RPMI8226 (cell line): ENCODE measurements around the gene WDR86.

Experiments used
- DNase-seq: peaks from one replicate; pipeline ENCODE4 v3.0.0-alpha.2; 2015

WDR86 gene

DNA sequence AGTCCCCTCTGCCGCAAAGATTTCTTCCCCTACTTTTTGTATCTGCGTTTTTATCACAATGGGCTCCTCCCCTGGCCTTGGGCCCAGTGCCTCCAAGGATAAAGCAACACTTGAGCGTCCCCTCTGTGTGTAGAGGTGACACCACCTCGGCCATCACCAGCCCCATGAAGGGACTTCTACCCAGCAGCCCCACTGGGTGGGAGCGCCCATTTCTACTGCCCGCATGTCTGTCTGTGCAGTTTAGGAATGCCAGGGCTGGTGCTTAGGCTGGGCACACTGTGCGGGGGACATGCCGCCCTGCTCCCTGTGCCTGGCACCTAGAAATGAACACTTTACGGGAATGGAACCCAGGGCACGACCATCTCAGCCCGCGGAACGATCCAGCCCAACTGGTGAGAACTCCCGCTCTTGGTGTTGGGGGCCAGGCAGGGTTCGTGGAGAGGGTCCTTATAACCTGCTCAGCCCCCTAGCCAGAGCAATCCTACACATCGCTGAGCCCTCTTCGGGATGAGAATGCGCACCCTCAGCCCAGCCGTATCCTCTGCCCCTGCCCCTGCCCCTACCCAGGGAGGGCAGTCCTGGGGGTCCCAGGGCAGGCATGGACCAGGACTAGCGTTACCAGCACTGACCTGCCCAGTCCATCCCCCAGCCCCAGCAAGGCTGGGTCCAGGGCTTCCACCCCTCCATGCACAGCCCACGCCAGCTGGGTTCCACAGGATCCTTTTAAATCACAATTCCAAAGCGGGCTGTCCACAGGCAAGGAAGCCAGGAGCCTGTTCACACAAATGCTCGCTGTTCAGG is 17.3 kb upstream of the WDR86 start:
- DNase-seq = no peak

- DNase-seq = no peak
Measured at GRCh38 chr7:151426441-151426903, 16.6 kb upstream of the WDR86 start.

- DNase-seq = no peak
Measured at GRCh38 chr7:151425670-151426440, 16.0 kb upstream of the WDR86 start.

- DNase-seq = no peak
Measured at GRCh38 chr7:151424799-151425198, 15.0 kb upstream of the WDR86 start.

DNA sequence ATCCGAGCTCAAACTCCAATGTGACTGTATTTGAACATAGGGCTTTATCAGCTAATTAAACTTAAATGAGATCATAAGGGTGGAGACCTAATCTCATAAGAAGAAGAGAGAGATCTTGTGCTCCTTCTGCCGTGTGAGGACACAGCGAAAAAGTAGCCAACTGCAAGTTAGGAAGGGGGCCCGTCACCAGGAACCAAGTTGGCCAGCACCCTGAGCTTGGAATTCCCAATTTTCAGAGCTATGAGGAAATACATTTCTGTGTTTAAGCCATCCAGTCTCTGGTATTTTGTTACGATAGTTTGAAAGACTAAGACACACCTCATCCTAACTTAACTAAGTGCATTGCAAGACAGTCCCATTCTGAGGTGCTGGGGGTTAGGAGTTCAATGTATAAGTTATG is 14.1 kb upstream of the WDR86 start:
- no peak for DNase-seq

GRCh38 chr7:151423226-151423625 is 13.4 kb upstream of the WDR86 start:
- no peak for DNase-seq

GRCh38 chr7:151422212-151422611 is 12.4 kb upstream of the WDR86 start:
- no peak for DNase-seq

- no peak for DNase-seq
Measured at GRCh38 chr7:151420144-151420543, 10.3 kb upstream of the WDR86 start.

DNA sequence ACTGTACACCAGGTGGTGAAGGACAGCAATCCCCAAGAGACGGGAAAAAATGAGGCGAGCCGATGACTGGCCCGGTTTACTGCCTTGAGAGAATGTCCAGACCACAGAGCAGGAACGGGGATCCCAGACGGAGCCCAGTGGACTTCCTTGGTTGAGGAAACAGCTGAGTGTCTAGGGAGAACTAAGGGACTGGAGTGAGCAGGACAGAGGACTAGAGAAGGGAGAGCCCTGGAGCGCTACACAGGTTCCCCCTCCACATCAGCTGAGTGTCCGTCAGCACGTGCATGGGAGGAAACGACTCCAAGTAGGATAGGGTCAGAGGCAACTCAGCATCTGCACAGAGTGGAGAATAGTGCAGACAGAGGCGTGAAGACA is 7.1 kb upstream of the WDR86 start:
- no peak for DNase-seq

DNA sequence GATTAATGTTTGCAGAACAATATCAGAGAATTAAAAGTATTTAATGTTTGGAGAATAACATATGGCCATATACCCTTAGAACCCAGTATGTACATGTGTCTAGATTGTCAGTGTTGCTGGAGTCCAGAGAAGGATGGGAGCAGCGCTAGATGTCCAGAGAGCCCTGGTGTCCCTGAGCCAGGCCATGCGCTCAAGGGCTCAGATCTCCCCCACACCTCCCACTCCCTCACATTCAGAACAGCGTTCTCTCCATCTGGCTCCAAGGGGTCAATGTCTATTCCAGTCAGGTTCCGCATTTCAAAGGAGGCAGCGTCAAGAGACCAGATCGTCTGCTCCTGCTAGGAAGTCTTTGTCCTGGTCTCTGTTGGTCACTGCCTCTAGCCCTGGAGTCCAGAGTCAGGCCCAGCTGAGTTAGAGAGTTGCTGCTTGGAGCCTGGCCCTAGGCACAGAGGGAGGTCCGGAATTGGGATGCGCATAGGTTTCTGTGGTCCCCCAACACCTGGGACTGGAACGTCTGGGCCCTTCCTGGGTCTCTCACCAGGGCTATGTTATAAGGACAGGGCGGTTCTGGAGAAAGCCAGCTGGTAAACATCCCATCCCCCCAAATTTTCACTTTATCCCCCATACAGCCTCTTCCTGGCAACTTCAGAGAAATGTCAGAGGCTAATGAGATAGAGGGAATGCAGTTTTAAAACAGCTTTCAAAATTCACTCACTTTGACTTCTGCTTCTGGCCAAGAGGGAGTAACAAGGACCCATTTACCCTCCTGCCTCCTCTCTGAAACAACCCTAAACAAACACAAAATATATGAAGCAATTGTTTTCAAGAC is 6.5 kb upstream of the WDR86 start:
- no peak for DNase-seq

DNA sequence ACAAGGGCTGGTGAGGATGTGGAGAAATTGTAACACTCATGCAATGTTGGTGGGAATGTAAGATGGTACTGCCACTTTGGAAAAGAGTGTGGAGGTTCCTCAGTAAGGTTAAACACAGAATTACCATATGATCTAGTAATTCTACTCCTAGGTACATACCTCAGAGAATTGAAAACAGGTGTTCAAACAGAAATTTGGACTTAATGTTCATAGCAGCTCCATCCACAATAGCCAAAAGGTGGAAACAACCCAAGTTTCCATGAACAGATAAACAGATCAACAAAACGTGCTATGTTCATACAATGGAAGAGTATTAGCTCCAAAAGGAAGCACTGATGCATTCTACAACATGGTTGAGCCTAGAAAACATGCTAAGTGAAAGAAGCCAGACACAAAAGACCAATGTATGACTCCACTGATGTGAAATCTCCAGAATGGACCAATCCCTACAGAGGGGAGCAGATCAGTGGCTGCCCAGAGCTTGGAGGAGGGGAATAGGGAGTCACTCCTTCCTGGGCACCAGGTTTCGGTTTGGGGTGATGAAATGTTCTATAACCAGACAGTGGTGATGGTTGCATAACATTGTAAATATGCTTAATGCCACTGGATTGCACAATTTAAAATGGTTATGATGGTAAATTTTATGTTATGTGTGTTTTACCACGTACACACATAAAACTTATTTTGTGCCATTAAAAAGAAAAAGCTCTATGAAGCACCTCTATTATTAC is 5.7 kb upstream of the WDR86 start:
- no peak for DNase-seq

GRCh38 chr7:151413241-151413640 is 3.4 kb upstream of the WDR86 start:
- no peak for DNase-seq

- no peak for DNase-seq
Measured at GRCh38 chr7:151412318-151412717, 2.5 kb upstream of the WDR86 start.

DNA sequence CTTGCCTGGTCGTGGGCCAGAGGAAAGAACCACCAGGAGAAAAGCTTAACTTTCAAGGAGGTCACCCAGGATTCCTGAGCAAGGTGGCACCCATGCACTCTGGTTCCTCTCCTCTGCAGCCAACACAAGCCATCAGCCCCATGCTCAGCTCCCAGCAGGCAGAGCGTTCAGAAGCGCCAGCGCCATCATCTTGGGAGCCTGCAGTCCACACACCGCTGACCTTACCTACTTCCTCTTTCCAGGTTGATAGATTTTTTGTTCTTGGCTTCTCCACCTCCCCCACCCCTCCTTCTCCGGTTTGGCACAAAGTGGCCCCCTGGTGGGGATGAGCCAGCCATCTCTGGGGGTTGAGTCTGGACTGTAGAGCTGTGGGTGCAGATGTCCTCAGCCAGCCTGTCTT is 1.7 kb upstream of the WDR86 start:
- DNase-seq = peak; percentile 84

DNA sequence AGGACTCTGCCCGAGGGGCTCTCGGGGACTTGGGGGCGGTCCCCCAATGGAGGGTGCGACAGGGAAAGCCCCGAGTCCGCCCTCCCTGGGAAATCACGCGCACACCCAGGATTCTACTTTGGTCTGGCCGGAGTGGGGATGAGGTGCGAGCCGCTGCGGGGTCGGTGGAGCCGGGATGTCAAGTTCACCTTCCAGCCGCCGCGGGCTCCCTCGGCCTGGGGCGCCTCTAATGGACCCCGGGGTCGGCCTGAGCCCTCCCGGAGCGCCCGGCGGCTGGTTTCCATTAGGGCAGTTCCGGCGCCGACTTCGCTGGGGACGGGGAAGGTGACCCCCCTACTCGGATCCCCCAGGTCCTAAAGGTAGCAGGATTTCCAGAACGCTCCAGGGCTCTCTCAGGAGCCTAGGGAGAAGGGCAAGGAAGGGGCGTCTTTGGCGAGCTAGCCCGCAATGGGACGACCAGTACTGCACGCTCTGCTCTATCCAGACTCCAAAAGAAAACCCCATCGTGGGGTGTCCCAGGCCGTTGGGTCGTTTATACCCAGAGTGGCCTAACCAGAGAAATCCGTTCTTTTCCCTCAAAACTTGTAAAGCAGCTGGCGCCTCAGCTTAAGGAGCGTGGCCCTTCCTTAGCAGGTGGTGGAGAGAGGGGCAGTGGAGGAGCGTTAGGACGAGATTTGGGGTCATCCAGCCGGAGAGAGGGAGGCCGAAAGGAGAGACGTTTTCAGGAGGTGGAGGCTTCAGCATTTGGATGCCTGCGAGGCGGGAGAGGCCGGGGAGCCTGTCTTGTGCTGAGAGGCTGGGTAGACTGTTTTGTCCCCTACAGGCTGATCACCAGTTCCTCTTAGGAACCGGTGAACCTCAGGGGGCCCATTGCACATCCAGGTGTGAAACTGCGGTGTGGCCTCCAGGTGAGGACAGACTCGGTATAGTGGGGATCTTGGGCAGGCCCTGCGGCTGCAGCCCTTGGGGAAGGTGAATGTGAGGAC is 860 bp upstream of the WDR86 start:
- no peak for DNase-seq

GRCh38 chr7:151408839-151409666 is 785 bp downstream of the WDR86 start:
- peak; percentile 49 for DNase-seq

- no peak for DNase-seq
Measured at GRCh38 chr7:151408498-151408838, 1.4 kb downstream of the WDR86 start.

GRCh38 chr7:151406886-151407583 is 2.8 kb downstream of the WDR86 start:
- no peak for DNase-seq

GRCh38 chr7:151406051-151406875 is 3.6 kb downstream of the WDR86 start:
- no peak for DNase-seq
